Activated CD8-positive, alpha-beta memory T cell treated with anti-CD3 and anti-CD28 coated beads, Interleukin-2, amount 50 U/mL, for 24 hours (primary cell): ENCODE data around the gene FAM32A.
"Not testable (repeated sequence)": the region's sequence is repeated elsewhere in the genome, so short reads cannot be mapped to it uniquely, and the experiment has no call there.

ENCODE experiments used
- DNase-seq: peaks from one replicate; pipeline ENCODE4 v3.0.0-alpha.2; 2020; ENCODE audit errors: extremely low read depth

Gene FAM32A

DNA sequence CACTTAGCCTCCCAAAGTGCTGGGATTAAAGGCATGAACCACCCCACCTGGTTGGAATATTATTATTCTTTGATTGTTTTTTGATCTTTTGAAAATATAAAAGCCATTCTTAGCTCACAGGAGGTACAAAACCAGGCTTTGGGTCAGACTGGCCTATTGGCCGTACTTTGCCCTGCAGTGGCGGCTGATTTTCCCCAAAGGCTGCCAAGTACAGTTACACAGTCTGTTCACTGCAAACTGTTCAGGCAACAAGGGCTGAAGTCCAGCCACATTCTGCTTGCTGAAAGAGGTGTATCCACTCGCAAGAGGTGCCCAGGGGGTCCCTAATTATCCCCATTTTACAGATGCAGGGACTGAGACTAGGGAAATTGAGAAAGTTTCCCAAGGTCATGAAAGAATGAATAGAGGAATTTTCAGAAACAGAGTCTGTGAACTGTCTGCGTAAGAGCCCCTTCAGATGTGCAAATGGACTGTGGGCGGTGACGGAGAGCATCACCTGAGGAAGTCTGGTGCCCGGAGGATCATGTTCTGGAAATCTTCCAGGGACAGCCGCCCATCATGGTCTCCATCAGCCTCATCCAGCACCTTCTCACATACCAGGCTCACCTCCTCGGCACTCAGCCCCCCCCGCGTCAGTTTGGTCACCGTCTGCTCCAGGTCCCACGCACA is 20.9 kb upstream of the FAM32A start:
- DNase-seq: no peak

DNA sequence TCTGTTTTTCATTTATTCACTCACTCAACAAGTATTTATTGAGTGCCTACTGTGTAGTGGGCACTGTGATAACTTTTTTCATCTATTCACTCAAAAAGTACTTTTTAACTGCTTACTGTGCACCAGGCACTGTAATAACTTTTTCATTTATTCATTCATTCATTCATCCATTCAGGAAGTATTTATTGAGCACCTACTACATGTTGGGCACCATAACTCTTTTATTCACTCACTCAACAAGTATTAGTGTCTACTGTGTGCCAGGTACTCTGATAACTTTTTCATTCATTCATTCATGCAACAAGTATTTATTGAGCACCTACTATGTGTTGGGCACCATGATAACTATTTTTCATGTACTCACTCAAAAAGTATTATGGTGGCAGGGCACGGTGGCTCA is 18.8 kb upstream of the FAM32A start:
- DNase-seq: no peak

DNA sequence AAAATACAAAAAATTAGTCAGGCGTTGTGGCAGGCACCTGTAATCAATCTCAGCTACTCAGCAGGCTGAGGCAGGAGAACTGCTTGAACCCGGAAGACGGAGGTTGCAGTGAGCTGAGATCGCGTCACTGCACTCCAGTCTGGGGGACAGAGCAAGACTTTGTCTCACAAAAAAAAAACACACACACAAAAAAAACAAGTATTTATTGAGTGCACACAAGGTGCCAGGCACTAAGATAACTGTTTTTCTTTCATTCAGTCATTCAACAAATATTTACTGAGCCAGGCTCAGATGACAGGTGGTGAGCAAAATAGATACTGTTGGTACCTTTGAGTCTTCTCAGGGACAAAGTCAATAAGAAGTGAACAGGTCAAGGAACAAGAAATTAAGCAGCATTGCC is 18.2 kb upstream of the FAM32A start:
- DNase-seq: no peak

DNA sequence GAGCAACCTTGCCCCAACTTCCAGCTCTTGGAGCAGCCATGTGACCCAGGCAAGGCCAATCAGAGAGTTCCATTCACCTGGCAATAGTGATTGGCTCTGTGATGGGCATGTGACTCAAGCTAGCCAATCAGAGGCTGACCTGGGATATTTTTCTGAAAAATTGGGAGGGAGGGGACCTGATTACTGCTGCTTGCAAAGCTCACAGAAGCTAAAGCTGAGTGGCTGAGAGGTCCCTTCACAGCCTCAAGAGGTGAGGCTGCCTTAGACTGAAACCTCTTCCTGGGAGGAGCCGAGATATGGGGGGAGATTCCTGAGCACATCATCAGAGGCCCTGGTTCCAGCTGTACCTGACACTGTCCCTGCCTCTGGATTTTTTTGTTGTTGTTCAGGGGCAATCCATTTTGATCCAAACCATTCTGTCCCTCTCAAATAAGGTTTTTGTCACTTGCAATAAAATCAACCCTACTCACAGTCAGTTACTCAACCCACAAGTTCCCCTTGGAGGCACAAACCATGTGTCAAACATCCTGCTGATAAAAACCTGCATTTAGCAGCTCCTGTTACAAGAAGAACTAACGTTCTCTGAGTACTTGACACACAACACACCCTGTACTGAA is 16.6 kb upstream of the FAM32A start:
- DNase-seq: no peak

DNA sequence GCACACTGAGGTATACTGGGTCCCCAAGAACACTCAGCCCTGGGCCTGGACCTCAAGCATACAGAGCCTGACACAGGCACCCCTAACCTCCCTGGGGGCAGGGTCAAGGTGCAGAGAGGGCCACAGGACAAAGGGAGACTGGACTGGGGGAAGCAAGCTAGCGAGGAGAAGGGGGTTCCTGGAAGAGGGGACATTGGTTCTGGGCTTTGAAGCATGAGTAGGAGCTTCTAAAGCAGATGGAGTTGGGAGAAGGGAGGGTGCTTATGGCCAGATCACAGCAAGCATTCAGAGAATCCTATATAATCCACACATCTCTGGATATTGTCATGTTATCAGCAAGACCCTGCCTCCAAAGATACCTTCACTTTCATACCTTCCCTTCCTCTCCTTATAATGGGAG is 15.1 kb upstream of the FAM32A start:
- no peak for DNase-seq

DNA sequence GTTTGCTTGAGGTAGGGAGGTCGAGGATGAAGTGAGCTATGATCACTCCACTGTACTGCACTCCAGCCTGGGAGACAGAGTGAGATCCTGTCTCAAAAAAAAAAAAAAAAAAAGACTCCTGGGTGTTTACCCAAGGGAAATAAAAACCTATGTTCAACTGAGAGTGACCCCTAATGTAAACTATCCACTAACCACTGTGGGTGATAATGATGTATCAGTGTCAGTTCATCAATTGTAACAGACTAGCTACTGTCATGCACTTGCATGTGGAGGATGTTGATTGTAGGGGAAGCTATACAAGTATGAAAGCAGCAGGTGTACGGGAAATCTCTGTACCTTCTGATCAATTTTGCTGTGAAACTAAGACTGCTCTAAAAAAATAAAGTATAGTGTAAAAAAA is 9.3 kb upstream of the FAM32A start:
- no peak for DNase-seq

DNA sequence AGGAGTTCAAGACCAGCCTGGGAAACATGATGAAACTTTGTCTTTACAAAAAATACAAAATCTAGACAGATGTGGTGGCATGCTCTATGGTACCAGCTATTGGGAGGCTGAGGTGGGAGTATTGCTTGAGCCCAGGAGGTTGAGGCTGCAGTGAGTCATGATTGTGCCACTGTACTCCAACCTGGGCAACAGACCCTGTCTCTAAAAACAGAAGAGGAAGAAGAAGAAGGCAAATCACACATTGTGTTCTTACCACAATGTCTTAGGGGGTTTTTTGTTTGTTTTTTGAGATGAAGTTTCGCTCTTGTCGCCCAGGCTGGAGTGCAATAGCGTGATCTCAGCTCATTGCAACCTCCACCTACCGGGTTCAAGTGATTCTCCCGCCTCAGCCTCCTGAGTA is 6.3 kb upstream of the FAM32A start:
- DNase-seq: not testable (repeated sequence)

DNA sequence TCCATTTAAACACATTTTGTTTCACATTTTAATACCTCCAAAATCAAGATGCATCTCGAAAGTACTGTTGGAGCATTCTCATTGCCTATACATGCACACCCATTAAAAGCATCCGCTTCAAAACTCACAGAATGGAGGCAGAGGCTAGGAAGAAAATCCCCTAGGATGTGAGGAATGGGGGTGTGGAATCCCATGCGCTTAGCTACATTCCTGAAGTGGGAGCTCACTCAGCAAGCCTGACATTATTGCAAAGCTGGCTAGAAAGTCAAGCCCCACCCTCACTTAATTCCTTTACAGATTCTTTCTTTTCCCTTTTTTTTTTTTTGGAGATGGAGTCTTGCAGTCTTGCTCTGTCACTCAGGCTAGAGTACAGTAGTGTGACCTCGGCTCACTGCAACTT is 4.6 kb upstream of the FAM32A start:
- DNase-seq: no peak

DNA sequence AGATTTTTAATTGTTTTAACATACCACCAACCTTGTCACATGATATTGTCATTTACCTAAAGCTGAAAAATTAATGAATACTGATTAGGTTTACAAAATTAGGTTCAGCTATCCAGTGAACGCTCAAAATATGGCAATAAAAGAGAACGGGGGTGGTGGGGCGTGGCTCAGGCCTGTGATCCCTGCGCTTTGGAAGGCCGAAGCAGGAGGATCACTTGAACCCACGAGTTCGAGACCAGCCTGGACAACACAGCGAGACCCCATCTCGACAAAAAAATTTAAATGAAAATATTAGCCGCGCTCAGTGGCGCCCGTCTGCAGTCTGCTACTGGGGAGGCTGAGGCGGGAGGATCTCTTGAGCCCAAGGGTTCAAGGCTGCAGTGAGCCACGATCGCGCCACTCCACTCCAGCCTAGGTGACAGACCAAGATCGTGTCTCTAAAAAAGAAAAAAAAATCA is 516 bp upstream of the FAM32A start:
- no peak for DNase-seq

DNA sequence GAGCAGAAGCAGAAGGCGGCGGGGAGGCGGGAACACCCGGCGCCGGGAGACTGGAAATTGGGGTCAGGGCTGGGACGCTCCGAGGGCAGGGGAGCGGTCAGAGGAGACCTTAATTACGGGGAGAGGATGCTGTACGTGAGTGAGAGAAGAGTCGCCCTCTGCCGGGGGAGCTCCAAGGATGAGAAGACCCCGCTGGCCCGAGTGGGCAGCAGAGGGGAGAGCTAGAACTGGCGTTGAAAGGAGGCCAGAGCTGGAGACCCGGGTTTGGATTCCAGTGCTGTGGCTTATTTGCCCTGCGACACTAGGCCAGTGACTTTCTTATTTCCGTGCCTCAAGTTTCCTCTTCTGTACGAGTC is 536 bp downstream of the FAM32A start:
- DNase-seq: no peak

DNA sequence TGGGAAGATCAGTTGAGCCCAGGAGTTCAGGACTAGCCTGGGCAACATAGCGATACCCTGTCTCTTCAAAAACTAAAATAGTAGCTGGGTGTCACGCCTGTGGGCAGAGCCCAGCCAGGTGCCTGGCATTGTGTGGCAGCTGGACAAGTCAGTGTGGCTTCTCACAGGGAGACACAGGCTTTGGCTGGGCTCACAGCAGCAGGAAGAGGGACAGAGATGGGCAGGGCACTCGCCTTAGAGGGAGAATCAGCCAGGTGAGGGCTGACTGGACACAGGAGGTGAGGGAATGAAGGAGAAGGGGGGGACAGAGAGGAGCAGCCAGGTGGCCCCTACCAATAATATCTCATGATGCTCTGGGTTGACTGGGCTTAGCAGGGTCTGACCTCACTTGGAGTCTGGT is 3.3 kb downstream of the FAM32A start:
- no peak for DNase-seq

DNA sequence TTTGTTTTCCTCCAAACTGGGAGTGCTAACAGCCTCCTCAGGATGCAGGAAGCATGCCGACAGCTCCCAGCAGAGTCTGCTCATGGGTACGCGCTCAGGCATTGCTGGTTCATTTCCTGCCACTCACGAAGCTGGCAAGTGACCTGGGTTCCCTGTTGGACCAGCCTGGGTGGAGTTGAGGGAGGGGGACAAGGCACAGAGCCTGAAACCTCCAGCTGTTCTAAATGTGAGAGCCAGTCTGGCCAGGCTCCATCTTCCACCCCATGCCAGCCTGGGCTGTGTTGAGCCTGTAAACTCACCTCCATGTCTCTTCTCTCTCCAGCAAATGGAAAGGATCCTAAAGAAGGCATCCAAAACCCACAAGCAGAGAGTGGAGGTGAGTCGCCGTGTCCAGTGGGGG is 5.0 kb downstream of the FAM32A start:
- no peak for DNase-seq

DNA sequence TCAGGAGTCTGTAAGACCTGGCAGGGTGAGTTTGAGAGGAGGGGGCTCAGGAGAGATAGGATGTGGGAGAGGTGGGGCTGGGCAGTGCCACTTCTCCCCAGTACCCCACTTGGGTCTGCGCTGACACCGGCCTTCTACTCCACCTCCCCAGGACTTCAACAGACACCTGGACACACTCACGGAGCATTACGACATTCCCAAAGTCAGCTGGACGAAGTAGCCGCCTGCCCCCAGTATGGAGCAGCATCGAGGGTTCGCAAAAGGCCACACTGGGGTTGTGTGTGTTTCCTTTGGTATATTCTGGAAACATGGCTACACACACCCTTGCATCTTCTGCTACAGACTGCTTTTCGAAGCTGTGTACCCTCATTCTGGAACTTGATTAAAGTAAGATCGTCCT is 5.5 kb downstream of the FAM32A start:
- DNase-seq: no peak

DNA sequence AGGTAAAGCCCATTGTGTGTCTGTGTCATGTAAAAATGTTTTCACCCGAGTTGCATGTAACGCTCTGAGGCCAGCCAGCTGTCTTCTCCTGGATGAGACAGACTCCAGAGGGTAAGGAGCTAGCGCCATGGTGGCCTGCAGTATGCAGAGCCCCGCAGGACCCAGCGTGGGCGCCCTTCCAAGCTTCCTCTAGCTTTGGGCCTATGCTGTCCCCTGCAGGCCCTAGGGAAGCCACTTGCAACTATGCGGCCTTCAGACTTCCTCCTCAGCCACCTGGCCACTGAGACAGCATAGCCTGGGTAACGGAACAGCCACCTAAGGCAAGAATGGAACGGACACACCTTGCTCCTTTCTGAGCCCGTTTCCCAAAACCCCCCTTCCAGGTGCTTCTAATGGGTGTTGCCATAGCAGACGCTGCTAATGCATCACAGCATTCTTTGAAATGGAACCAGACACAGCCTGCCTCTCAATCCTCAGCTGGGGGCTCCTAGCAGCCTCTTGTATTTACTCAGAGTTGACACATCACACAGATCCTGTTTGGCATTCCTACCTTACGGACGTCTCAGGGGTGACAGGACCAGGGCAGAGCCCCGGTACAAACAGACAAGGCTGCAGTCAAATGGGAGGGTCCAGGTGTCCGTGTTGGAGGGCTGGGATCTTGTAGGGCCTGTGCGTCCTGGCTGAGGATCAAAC is 6.2 kb downstream of the FAM32A start:
- DNase-seq: no peak

DNA sequence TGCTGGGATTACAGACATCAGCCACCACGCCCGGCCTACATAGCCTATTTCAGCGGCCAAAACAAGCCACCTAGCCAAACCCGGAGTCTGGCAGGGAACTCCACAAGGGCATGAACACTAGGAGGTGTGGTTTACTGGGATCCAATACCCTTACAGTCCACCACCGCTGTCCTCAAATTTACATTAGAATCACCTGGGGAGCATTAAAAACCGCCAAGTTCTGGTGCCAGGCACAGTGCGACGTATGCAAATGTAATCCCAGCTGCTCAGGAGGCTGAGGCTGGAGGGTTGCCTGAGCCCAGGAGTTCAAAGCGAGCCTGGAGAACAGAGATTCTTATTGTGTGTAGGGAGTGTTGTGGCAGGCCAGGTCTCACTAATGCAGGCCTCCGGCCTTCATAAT is 8.3 kb downstream of the FAM32A start:
- DNase-seq: no peak

DNA sequence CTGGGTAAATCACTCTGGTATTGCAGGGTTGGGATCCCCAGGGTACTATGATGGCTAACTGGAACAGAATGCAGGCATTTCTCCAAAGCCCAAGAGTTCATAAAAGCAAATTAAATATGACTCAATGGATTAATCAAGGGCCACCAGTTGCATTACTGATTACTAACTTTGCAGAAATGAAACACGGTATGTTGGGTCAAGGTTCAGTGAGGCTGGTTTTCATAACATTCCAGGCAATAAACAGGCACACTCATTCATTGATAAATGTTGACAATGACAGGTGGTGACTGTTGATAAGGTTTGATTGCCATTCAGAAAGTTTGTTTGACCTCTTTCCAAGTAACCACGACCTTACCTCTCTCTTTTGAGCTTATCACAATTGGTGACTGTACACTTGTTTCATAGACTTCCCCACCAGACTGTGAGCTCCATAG is 12.0 kb downstream of the FAM32A start:
- no peak for DNase-seq

DNA sequence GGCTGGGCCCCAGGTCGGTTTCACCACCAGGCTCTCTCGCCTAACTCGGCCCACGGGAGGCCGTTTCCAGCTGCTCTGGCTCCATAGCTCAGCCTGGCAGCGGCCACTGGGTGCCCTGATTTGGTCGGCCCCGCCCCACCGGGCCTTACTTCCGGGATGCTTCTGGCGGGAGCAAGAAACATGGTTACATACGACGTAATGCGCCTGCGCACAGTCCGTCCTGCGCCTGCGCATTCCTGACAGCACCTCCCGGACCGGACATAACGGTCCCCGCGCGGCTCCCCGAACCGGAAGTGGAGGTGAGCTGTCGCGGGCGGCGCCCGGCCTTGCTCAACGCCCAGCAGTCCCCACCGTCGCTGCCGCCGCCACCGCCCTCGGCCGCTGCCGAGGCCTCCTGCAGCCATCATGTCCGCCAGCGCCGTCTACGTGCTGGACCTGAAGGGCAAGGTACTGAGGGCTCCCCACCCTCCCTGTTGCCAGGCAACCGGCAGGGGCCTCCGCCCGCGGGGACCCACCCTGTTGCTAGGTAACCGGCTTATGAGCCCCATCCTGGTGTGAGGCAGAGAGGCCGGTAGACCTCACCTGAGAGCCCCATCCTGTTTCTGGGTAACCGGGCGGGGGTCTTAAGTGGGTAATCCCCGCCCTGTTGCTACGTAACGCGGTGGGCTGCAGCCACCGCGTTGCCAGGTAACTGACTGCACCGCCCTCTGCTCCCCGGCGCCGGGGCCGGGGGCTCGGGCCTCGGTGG is 12.6 kb downstream of the FAM32A start, which contains the start of gene AP1M1:
AP1M1 (plus strand) TSS at position 290 of the 748 bp plus-strand sequence; CDS start at position 406, 116 bp downstream.
- peak; percentile 97 for DNase-seq

DNA sequence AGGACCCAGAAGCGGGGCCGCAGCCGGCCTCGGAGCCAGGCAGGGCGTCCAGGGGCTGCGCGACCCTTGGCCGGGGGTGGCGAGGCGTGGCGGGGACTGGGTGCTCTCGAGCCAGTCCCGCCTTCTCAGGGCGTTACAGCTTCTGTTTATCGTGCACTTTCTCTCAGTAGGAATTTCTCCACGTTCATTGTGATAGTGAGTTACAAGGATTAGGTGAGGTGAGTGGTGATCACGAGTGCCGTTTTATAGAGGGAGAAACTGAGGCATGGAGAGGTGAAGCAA is 13.1 kb downstream of the FAM32A start:
- DNase-seq: no peak

DNA sequence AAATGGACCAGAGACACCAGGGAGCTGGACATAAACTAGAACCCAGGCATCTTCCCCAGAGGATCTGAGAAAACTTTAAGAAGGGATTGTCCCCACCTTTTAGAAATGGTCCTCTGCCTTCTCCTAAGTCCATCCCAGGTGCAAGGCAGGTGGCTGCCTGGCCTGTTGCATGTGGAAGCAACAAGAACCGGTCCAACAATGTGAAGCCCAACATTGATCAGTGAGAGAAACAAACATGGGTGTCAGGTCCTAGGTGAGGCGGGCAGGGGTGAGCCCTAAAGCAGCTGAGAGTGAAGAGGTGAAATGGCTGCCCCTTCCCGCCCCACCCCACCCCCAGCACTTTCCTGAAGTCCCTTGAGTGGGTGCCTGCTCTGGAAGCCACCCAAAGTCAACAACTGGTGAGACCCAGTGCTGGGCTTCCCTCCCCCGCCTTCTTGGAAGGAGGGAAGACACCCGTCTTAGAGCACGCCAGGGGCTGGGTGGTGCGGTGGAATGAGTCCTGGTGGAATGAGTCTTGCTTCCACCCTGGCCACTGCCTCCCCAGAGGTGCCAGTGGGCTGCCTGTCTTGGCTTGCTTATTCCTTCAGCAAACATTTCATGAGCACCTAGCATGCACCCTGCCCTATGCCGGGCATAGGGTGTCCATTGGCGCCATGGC is 14.2 kb downstream of the FAM32A start:
- DNase-seq: no peak

DNA sequence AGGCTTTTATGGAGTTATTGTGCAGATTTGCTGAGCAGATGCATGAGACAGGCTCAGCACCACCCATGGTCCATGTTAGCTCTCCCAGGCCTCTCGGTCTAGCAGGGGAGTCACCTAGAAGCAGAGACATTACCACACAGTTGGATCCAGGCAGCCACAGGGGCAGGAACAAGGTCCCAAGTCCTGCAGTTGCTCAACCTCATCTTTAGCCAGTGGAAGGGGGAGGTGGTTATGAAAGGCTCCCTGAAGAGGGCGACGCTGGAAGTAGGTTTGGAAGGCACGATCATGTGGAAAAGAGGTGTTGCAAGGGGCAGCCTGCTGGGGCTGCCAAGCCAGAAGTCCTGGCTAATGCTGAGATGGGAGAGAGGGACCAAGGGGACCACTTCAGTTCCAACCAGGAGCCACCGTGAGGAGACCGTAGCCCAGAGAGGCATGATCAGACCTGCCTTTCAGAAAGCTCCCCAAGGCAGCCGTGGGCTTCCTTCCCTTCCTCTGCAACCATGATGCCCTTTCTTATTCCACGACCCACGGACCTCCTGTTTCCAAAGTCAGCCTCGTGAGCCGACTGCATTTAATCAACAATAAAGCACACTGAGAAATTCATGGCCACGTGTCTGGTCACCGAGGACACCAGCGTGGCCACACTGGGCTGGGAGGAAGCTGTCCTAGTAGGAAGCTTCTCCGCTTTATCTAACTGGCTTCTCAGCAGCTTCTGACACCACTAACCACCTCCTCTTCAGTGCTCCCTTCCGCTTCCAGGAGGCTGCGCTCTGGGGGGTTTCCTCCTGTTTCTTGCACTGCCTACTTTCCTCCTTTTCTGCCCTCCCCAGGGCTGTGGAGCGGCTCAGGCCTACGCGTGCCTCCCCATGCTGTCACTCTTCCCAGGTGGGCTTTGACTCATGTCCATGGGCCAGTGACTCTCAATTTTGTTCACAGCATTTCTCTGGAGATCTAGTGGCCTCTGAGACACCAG is 15.1 kb downstream of the FAM32A start:
- no peak for DNase-seq

DNA sequence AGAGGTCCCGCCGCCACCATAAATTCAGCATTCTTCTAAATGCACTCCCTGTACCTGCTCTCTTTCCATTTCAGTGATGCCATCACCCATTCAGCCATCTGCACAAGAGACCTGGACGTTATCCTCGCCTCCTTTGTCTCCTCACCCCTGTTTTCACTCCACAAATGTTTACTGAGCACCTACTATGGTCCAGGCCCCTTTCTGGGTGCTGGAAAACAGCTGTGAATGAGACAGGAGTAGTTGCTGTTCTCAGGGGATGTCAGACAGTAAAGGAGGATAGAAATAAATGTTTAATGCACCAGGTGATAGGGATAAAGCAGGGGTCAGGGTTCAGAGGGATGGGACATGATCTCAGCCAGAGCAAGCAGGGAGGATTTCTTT is 15.8 kb downstream of the FAM32A start:
- DNase-seq: no peak
